NB4 (cell line): ENCODE results near the gene CHPF.

Experiments used
- DNase-seq: peaks from one replicate; pipeline ENCODE4 v3.0.0; 2010; ENCODE audit warnings: low read depth
- H3K4me3 ChIP-seq: one replicate; pipeline ENCODE4 v1.5.1; 2011; ENCODE audit warnings: mild to moderate bottlenecking, low read depth, low read length, moderate library complexity
- MYC ChIP-seq: IDR thresholded peaks from 2 replicates; pipeline ENCODE4 v1.6.1; 2011; ENCODE audit warnings: low read depth, low read length
- POLR2A ChIP-seq: IDR thresholded peaks from 2 replicates; pipeline ENCODE4 v1.6.1; 2011; ENCODE audit warnings: mild to moderate bottlenecking; ENCODE audit not compliant: insufficient read length; ENCODE audit errors: extremely low read depth
- TF ChIP-seq, protein P1 (sequence below): IDR thresholded peaks from 2 replicates; pipeline ENCODE4 v1.6.1; 2011; ENCODE audit warnings: low read depth, low read length
- TF ChIP-seq, protein P2 (sequence below): IDR thresholded peaks from one replicate; pipeline ENCODE4 v1.5.1; 2012; ENCODE audit warnings: low read depth, low read length

CHPF gene

DNA sequence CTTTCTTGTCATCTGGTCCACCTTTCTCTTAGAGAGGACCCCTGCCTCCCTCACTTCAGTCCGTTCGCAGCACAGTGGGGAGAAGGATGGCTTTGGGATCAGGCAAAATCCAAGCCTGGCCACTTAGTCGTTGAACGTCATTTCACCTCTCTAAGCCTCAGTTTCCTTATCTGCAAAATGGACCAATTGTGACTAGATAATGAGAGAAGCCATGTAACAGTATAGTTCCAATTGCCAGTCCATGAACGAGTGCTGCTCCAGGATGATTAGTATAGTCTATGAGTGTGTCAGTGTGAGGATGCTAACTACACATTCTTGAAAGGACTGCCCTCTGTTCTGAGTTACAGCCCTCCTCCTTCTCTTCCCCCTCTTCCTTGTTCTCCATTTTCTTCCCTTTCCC is 29.6 kb upstream of the CHPF start:
- no peak overlapping the region for H3K4me3 ChIP-seq
- TF ChIP-seq, protein P1, sequence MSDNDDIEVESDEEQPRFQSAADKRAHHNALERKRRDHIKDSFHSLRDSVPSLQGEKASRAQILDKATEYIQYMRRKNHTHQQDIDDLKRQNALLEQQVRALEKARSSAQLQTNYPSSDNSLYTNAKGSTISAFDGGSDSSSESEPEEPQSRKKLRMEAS: no peak
- TF ChIP-seq, protein P2, sequence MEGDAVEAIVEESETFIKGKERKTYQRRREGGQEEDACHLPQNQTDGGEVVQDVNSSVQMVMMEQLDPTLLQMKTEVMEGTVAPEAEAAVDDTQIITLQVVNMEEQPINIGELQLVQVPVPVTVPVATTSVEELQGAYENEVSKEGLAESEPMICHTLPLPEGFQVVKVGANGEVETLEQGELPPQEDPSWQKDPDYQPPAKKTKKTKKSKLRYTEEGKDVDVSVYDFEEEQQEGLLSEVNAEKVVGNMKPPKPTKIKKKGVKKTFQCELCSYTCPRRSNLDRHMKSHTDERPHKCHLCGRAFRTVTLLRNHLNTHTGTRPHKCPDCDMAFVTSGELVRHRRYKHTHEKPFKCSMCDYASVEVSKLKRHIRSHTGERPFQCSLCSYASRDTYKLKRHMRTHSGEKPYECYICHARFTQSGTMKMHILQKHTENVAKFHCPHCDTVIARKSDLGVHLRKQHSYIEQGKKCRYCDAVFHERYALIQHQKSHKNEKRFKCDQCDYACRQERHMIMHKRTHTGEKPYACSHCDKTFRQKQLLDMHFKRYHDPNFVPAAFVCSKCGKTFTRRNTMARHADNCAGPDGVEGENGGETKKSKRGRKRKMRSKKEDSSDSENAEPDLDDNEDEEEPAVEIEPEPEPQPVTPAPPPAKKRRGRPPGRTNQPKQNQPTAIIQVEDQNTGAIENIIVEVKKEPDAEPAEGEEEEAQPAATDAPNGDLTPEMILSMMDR: no peak
- no peak for TF ChIP-seq MYC
- no peak for TF ChIP-seq POLR2A
- no peak for DNase-seq

DNA sequence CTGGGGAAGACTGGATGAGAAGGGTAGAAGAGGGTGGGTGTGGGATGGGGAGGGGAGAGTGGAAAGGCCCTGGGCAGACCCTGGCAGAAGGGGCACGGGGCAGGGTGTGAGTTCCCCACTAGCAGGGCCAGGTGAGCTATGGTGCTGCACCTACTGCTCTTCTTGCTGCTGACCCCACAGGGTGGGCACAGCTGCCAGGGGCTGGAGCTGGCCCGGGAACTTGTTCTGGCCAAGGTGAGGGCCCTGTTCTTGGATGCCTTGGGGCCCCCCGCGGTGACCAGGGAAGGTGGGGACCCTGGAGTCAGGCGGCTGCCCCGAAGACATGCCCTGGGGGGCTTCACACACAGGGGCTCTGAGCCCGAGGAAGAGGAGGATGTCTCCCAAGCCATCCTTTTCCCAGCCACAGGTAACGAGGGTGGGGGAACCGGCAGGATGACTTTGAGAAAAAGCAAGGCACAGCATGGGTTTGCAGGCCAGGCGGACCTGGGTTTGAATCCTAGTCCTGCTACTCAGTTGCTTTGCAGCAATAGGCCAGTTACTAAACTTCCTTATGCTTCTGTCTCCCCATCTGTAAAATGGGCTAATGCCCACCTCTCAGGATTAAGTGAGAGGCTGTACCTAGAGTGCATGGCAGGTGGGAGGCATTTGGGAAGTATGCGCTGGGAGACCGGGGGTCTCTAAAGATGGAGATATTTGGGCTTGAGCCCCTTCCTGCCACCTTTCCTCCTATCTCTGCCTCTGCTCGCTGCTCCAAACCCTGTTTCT is 28.8 kb upstream of the CHPF start, which contains the start of gene INHA:
Gene INHA, plus strand, starts transcription at position 74 of the 765 bp plus-strand sequence. Its CDS starts 65 bp downstream, at position 139.
- H3K4me3 ChIP-seq: no peak within 1 kb of the TSS
- TF ChIP-seq POLR2A (no peak), MYC (no peak)
- TF ChIP-seq, protein P1: no peak
- TF ChIP-seq, protein P2: no peak
- DNase-seq: no peak

DNA sequence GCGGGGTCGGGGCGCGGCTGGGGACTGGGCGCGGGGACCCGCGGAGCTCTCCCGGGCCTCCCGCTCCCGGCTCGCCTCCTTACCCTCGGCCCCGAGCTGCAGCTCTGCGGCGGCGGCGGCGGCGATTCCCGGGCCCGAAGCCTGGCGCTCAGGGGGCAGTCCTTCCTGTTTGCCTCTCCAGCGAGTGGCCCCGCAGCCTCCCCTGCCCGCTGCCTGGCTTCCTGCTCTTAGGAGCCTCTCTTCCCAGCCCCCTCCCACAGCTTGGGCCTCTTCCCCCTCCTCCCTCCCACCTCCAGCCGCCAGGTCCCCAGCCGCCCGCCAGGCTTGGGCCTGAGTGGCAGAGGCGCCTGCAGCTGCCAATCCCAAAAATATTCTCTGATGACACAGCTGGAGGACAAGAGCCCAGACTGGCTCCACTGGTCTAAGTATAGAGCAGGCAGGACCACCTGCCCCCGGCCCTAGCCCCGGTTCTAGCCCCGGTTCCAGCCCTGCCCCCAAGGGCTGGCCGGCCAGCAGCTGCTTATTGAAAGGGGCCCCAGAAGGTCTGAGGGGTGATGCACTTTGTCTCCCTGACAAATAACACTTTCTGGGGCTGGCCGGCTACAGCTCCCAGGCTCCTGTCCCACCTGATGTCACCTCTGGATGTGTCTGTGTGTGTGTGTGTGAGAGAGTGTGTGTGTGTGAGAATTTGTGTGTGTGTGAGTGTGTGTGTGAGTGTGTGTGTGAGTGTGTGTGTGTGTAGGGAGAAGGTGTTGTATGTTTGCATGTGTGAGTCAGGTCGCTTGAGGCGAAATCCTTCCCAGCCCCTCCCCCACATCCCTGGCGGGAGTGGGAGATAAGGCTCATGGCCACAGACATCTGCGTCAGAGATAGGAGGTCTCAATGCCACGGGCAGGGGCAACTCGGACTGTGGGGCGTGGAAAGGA is 28.0 kb upstream of the CHPF start, which contains the start of gene OBSL1:
Gene OBSL1, minus strand, starts transcription at position 229 of the 926 bp plus-strand sequence. CDS start 307 bp downstream, outside the sequence.
- H3K4me3 ChIP-seq: peak within 1 kb of the TSS; percentile 42
- no peak for TF ChIP-seq MYC
- TF ChIP-seq, protein P1: no peak
- TF ChIP-seq, protein P2: no peak
- TF ChIP-seq POLR2A: no peak
- DNase-seq: peak; percentile 89

DNA sequence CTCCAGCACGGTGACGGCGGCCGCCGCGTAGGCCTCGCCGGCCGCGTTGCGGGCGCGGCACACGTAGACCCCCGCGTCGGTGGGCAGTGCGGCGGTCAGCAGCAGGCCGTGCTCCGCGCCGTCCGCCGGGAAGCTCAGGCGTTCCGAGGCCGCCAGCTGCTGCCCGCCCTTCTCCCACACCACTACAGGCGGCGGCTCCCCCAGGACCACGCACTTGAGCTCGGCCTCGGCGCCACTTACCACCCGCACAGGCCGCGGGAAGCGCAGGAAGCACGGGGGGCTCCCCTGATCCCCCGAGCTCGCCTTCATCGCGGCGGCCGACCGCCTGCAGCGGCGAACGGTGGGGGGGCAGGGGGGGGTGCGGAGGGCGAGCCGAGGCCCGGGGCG is 27.3 kb upstream of the CHPF start:
- TF ChIP-seq MYC (no peak), POLR2A (no peak)
- TF ChIP-seq, protein P2: no peak
- TF ChIP-seq, protein P1: no peak
- peak overlapping the region; percentile 42 for H3K4me3 ChIP-seq
- peak; percentile 50 for DNase-seq

DNA sequence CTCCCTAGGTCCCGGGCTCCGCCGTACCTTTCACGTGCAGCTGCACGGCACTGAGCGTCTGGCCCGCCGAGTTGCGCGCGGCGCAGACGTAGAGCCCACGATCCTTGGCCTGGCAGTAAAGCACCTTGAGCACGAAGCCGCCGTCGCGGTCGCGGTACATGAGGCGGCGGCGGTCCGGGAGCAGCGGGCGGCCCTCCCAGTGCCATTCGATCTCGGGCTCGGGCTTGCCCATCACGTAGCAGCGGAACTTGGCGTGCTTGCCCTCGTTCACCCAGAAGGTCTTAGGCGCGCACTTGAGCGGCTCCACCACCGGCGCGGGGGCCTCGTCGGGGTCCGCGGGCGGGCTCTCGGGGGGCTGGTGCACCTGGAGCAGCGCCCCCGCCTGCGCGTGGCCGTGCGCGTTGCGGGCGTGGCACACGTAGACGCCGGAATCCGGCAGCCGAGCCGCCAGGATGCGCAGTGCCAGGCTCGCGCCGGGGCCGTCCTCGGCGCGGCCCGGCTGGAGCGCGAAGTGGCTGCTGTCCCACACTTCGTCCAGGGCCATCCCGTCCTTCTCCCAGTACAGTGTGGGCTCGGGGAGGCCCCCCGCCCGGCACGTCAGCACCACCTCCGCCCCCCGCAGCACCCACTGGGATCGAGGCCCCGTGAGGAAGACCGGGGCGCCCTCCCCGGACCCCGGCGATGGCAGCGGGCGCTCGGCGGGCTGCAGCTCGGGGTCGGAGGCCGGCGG is 26.8 kb upstream of the CHPF start:
- H3K4me3 ChIP-seq: peak overlapping the region; percentile 40
- TF ChIP-seq, protein P1: no peak
- no peak for TF ChIP-seq POLR2A
- TF ChIP-seq, protein P2: no peak
- no peak for TF ChIP-seq MYC
- peak; percentile 48 for DNase-seq
